Retinal pigment epithelial cell (primary cell): ENCODE data around the gene SPAG4.

Experiments used
- DNase-seq: peaks from one replicate; pipeline ENCODE4 v3.0.0-alpha.2; 2010; ENCODE audit warnings: low read depth
- H3K4me3 ChIP-seq: 2 replicates; pipeline ENCODE4 v1.5.1; 2011; ENCODE audit warnings: mild to moderate bottlenecking, low read length, control low read depth, moderate library complexity
- CTCF ChIP-seq: conservative IDR thresholded peaks from 2 replicates; pipeline ENCODE4 v1.5.1; 2011; ENCODE audit warnings: low read depth, low read length, control low read depth, inconsistent platforms

SPAG4 gene

GRCh38 chr20:35663516-35664465 is 48.2 kb downstream of the SPAG4 start:
- peak; percentile 41 for DNase-seq
- TF ChIP-seq CTCF: no peak
- peak overlapping the region; percentile 96 for H3K4me3 ChIP-seq

- peak within 1 kb of the TSS; percentile 96 for H3K4me3 ChIP-seq
- peak; percentile 82 for DNase-seq
- no peak for TF ChIP-seq CTCF
Measured at GRCh38 chr20:35664466-35665206, 49.0 kb downstream of the SPAG4 start, which contains the start of the genes CPNE1 and RBM12. Gene CPNE1 (minus strand): TSS chr20:35664900. CDS start chr20:35632923, 31,977 bp downstream. Gene RBM12 (minus strand): TSS chr20:35664900. CDS start chr20:35655322, 9,578 bp downstream.

DNA sequence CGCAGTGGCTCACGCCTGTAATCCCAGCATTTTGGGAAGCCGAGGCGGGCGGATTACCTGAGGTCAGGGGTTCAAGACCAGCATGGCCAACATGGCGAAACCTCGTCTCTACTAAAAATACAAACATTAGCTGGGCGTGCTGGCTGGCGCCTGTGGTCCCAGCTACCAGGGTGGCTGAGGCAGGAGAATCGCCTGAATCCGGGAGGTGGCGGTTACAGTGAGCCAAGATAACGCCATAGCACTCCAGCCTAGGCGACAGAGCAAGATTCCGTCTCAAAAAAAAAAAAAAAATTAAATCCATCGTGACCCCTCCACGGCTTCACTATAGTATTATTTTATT is 50.3 kb downstream of the SPAG4 start:
- H3K4me3 ChIP-seq: no peak overlapping the region
- DNase-seq: no peak
- TF ChIP-seq CTCF: no peak

GRCh38 chr20:35669221-35669620 is 53.6 kb downstream of the SPAG4 start:
- H3K4me3 ChIP-seq: no peak overlapping the region
- no peak for TF ChIP-seq CTCF
- no peak for DNase-seq

DNA sequence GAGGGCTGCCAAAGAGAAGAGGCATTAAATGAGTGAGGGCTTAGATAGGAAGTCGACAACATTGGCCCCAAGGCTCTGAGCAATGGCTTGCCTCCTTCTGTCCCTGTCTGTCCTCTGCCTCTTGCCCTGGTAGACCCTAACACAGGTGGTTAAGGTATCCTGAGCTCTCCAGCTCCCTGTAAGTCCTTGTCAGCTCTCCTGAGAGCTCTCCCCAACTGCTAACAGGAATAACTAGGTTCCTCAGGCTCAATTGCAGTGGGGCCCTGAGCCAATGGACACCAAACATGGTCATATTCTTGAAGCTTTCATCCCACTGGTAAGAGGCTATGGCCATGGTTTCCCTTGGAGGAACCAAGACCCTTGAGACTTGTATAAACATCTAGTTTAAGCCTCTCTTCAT is 54.1 kb downstream of the SPAG4 start:
- TF ChIP-seq CTCF: no peak
- no peak overlapping the region for H3K4me3 ChIP-seq
- DNase-seq: no peak
